Hypothalamus (tissue), 51 donors: Measurements from ENCODE around the gene DCHS1.

ENCODE experiments used
- DNase-seq, 51 donors: peaks; one replicate each; lab custom pipeline; 2025; lab: John Stamatoyannopoulos, UW

Gene DCHS1

DNA sequence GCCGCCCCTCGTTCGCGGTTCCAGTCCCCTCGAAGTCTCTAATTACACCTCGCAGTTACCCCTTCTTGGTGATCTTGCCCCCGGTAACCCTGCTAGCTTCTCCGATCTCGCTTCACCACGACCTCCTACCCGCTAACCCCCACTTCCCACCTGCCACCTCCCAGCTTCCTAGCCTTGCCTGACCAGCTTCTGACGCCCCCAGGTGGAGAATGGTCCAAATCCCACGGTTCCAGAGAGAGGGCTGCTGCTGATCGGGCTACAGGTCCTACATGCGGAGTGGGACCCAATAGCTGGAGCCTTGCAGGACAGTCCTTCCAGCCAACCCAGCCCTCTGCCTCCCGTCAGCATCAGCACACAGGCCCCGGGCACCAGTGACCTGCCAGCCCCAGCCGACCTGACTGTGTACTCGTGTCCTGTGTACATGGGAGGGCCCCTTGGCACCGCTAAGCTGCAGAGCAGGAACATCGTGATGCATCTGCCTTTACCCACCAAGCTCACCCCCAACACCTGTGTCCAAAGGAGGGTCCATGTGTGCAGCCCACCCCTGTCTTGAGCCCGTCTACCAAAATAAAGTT lies 84.1 kb downstream of the DCHS1 start:
- no peak for DNase-seq
